Neural cell (in vitro differentiated cells): ENCODE results near the gene CNTNAP2. TPM values are rescaled to one million over a fixed set of nuclear protein-coding genes. Genes with fewer than 3 reads are reported as not detected.
"Not testable (repeated sequence)": the region's sequence is repeated elsewhere in the genome, so short reads cannot be mapped to it uniquely, and the experiment has no call there.

Experiments
- H2AFZ ChIP-seq: fragments of 200-600, 300-800 bp; sonication (generic), shearing (Covaris generic); 2 replicates; pipeline ENCODE4 v1.6.0; 2014; ENCODE audit warnings: low read depth, mild to moderate bottlenecking, antibody characterized with exemption, low read length, moderate library complexity
- H3F3A ChIP-seq: fragments of 200-600 bp; shearing (Covaris generic); 2 replicates; pipeline ENCODE4 v1.6.1; 2016; ENCODE audit warnings: mild to moderate bottlenecking, moderate library complexity, mixed read lengths, antibody characterized with exemption, low read length; ENCODE audit not compliant: insufficient read depth, poor library complexity, severe bottlenecking
- H3K27ac ChIP-seq: fragments of 200-600, 300-800 bp; sonication (generic), shearing (Covaris generic); 2 replicates; pipeline ENCODE4 v1.5.1; 2014; ENCODE audit warnings: mild to moderate bottlenecking, low read length, moderate library complexity
- H3K27me3 ChIP-seq: fragments of 300-800, 200-600 bp; sonication (generic), shearing (Covaris generic); 2 replicates; pipeline ENCODE4 v1.6.0; 2014; ENCODE audit warnings: mild to moderate bottlenecking, low read depth, low read length, moderate library complexity; ENCODE audit not compliant: insufficient read depth
- H3K36me3 ChIP-seq: fragments of 300-800, 200-600 bp; sonication (generic), shearing (Covaris generic); 2 replicates; pipeline ENCODE4 v1.5.1; 2014; ENCODE audit warnings: mild to moderate bottlenecking, antibody characterized with exemption, low read length, moderate library complexity; ENCODE audit not compliant: insufficient read depth
- H3K4me2 ChIP-seq: fragments of 300-800, 200-600 bp; sonication (generic), shearing (Covaris generic); 2 replicates; pipeline ENCODE4 v1.6.0; 2014; ENCODE audit warnings: mild to moderate bottlenecking, low read length
- H3K4me3 ChIP-seq: fragments of 300-800, 200-600 bp; sonication (generic), shearing (Covaris generic); 2 replicates; pipeline ENCODE4 v1.5.1; 2014; ENCODE audit warnings: mild to moderate bottlenecking, low read length, moderate library complexity
- H3K79me2 ChIP-seq: fragments of 200-600 bp; shearing (Covaris generic); replicated peaks from 2 replicates; pipeline ENCODE4 v1.6.0; 2014; ENCODE audit warnings: mild to moderate bottlenecking, low read length, moderate library complexity; ENCODE audit not compliant: insufficient read depth
- H3K9ac ChIP-seq: fragments of 300-800, 200-600 bp; sonication (generic), shearing (Covaris generic); 2 replicates; pipeline ENCODE4 v1.6.1; 2016; ENCODE audit warnings: mild to moderate bottlenecking, low read length, mixed read lengths
- H3K9me2 ChIP-seq: fragments of 200-600 bp; shearing (Covaris generic); 2 replicates; pipeline ENCODE4 v1.6.1; 2016; ENCODE audit warnings: mild to moderate bottlenecking, low read length, mixed read lengths; ENCODE audit not compliant: insufficient read depth
- H3K9me3 ChIP-seq: fragments of 200-600, 300-800 bp; sonication (generic), shearing (Covaris generic); 2 replicates; pipeline ENCODE4 v1.6.1; 2016; ENCODE audit warnings: mild to moderate bottlenecking, mixed run types, low read length, moderate library complexity, mixed read lengths
- H4K20me1 ChIP-seq: fragments of 200-600 bp; shearing (Covaris generic); 2 replicates; pipeline ENCODE4 v1.6.1; 2016; ENCODE audit warnings: mild to moderate bottlenecking, mixed run types; ENCODE audit not compliant: insufficient read depth
- EP300 ChIP-seq: fragments of 450-650 bp; conservative IDR thresholded peaks from 2 replicates; pipeline ENCODE4 v1.6.1; 2014; ENCODE audit warnings: antibody characterized with exemption, mild to moderate bottlenecking, moderate library complexity; ENCODE audit not compliant: poor library complexity, severe bottlenecking
- EZH2 ChIP-seq: fragments of 200-600, 300-800 bp; shearing (Covaris generic), sonication (generic); IDR thresholded peaks from 2 replicates; pipeline ENCODE4 v1.6.1; 2014; ENCODE audit warnings: antibody characterized with exemption, low read length, borderline replicate concordance, mild to moderate bottlenecking; ENCODE audit not compliant: insufficient read depth, poor library complexity, severe bottlenecking
- MXI1 ChIP-seq: fragments of 450-650 bp; conservative IDR thresholded peaks from 2 replicates; pipeline ENCODE4 v1.6.1; 2014; ENCODE audit warnings: antibody characterized with exemption, mild to moderate bottlenecking; ENCODE audit not compliant: poor library complexity, severe bottlenecking
- POLR2AphosphoS5 ChIP-seq: IDR thresholded peaks from 2 replicates; pipeline ENCODE4 v1.6.1; 2012
- RAD21 ChIP-seq: fragments of 450-650 bp; conservative IDR thresholded peaks from 2 replicates; pipeline ENCODE4 v1.6.1; 2014; ENCODE audit warnings: antibody characterized with exemption, mild to moderate bottlenecking, moderate library complexity
- SMC3 ChIP-seq: fragments of 450-650 bp; conservative IDR thresholded peaks from 2 replicates; pipeline ENCODE4 v1.6.1; 2014; ENCODE audit warnings: antibody characterized with exemption, mild to moderate bottlenecking, moderate library complexity; ENCODE audit not compliant: poor library complexity
- TAF1 ChIP-seq: IDR thresholded peaks from 2 replicates; pipeline ENCODE4 v1.6.1; 2012; ENCODE audit warnings: low read depth
- polyA plus RNA-seq: library from polyadenylated mRNA; depleted of rRNA; stranded (reverse); fragments of >200 nt; gene quantifications from 2 replicates; pipeline ENCODE4 v1.2.3, GENCODE V29; 2014
- TF ChIP-seq, protein P1 (sequence below): fragments of 450-650 bp; IDR thresholded peaks from 2 replicates; pipeline ENCODE4 v1.5.1; 2014; ENCODE audit warnings: antibody characterized with exemption, mild to moderate bottlenecking, moderate library complexity; ENCODE audit not compliant: poor library complexity, severe bottlenecking
- TF ChIP-seq, protein P2 (sequence below): IDR thresholded peaks from 2 replicates; pipeline ENCODE4 v1.6.1; 2012; ENCODE audit warnings: borderline replicate concordance

Gene CNTNAP2
- polyA plus RNA-seq, 1 donor from 2014 or later: 276 TPM

DNA sequence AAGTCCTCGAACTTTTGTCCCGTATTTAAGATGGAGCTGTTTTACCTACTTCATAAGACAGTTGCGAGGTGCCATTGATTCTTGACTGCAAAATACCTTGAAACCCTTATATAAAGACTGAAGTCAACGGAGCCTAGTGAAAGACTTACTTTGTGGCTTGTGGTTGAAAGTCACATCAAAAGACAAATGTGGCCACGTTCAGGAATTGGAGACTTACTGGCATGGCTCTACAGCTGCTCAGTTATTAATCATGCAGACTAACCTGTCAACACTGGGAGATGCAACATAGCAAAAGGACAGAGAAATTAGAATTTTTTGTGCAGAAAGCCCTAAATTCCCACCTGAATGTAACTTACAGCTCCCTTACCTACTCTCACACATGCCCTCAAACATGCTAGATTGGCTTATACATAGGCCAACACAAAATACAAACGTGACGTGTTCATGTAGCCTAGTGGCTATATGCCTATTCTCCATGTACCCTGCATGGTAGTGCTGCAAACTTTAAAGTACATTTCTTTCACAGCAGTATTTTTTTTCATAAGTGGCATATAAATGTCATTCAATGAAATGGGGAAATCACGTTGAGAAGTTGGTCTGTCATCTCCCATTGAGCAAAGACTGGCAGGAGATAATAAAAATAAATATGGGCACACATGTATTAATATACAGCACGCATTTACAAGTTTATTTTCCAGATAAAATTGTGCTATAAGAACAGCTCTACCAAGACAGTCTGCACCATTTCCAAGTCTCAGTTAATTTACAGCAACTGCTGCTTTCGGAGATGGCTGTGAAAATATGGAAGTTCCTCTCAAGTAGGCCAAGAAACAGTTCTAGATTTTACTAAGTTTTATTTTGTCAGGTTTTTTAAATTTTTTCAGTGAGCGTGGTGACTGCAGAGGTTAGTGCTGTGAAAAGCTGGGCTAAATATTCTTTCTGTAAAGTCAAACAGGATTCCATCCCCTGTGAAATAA lies 2303.5 kb downstream of the CNTNAP2 start:
- Histone ChIP-seq H3K9ac (no peak overlapping the region), H3K27ac (no peak overlapping the region), H3K4me2 (no peak overlapping the region), H3K9me3 (no peaks in the 10 kb centered on the region), H3K36me3 (peaks cover 25% of the 10 kb centered on the region), H3K9me2 (no peaks in the 10 kb centered on the region), H3K79me2 (peaks cover 2% of the 10 kb centered on the region), H3K4me3 (no peak overlapping the region), H3K27me3 (no peaks in the 10 kb centered on the region), H2AFZ (no peak overlapping the region), H4K20me1 (no peaks in the 10 kb centered on the region), H3F3A (no peaks in the 10 kb centered on the region)
- TF ChIP-seq TAF1 (no peak), POLR2AphosphoS5 (peak; percentile 23)

DNA sequence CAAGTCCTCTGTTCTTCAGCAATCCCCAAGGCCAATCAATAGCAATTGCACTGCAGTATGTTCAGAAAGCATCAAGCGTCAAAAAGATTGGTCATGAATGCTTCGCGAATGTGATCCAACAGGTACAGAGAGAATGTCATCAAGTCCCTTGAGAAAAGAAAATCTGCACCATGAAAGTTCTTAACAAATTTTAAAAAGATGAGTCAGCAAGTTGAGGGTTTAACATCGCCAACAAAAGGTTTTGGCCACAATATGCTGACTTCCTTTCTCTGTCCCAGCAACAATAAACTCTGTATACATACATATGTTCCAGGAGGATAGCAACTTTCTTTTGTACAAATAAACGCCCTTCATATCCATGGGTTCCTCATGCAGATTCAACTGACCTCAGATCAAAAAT lies 2305.4 kb downstream of the CNTNAP2 start:
- H3F3A ChIP-seq: no peaks in the 10 kb centered on the region
- no peaks in the 10 kb centered on the region for H3K9me2 ChIP-seq
- no peak for TF ChIP-seq POLR2AphosphoS5
- TF ChIP-seq MXI1: no peak
- TF ChIP-seq, protein P1, sequence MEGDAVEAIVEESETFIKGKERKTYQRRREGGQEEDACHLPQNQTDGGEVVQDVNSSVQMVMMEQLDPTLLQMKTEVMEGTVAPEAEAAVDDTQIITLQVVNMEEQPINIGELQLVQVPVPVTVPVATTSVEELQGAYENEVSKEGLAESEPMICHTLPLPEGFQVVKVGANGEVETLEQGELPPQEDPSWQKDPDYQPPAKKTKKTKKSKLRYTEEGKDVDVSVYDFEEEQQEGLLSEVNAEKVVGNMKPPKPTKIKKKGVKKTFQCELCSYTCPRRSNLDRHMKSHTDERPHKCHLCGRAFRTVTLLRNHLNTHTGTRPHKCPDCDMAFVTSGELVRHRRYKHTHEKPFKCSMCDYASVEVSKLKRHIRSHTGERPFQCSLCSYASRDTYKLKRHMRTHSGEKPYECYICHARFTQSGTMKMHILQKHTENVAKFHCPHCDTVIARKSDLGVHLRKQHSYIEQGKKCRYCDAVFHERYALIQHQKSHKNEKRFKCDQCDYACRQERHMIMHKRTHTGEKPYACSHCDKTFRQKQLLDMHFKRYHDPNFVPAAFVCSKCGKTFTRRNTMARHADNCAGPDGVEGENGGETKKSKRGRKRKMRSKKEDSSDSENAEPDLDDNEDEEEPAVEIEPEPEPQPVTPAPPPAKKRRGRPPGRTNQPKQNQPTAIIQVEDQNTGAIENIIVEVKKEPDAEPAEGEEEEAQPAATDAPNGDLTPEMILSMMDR: no peak
- TF ChIP-seq EZH2: no peak
- TF ChIP-seq TAF1: no peak
- TF ChIP-seq EP300: no peak
- no peak for TF ChIP-seq SMC3
- TF ChIP-seq RAD21: no peak
- TF ChIP-seq, protein P2, sequence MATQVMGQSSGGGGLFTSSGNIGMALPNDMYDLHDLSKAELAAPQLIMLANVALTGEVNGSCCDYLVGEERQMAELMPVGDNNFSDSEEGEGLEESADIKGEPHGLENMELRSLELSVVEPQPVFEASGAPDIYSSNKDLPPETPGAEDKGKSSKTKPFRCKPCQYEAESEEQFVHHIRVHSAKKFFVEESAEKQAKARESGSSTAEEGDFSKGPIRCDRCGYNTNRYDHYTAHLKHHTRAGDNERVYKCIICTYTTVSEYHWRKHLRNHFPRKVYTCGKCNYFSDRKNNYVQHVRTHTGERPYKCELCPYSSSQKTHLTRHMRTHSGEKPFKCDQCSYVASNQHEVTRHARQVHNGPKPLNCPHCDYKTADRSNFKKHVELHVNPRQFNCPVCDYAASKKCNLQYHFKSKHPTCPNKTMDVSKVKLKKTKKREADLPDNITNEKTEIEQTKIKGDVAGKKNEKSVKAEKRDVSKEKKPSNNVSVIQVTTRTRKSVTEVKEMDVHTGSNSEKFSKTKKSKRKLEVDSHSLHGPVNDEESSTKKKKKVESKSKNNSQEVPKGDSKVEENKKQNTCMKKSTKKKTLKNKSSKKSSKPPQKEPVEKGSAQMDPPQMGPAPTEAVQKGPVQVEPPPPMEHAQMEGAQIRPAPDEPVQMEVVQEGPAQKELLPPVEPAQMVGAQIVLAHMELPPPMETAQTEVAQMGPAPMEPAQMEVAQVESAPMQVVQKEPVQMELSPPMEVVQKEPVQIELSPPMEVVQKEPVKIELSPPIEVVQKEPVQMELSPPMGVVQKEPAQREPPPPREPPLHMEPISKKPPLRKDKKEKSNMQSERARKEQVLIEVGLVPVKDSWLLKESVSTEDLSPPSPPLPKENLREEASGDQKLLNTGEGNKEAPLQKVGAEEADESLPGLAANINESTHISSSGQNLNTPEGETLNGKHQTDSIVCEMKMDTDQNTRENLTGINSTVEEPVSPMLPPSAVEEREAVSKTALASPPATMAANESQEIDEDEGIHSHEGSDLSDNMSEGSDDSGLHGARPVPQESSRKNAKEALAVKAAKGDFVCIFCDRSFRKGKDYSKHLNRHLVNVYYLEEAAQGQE: no peak
- no peak overlapping the region for H3K4me3 ChIP-seq
- no peaks in the 10 kb centered on the region for H3K27me3 ChIP-seq
- H4K20me1 ChIP-seq: no peaks in the 10 kb centered on the region
- H3K27ac ChIP-seq: no peak overlapping the region
- no peak overlapping the region for H2AFZ ChIP-seq
- H3K4me2 ChIP-seq: no peak overlapping the region
- peaks cover 16% of the 10 kb centered on the region for H3K36me3 ChIP-seq
- no peaks in the 10 kb centered on the region for H3K79me2 ChIP-seq
- H3K9ac ChIP-seq: no peak overlapping the region
- no peaks in the 10 kb centered on the region for H3K9me3 ChIP-seq

DNA sequence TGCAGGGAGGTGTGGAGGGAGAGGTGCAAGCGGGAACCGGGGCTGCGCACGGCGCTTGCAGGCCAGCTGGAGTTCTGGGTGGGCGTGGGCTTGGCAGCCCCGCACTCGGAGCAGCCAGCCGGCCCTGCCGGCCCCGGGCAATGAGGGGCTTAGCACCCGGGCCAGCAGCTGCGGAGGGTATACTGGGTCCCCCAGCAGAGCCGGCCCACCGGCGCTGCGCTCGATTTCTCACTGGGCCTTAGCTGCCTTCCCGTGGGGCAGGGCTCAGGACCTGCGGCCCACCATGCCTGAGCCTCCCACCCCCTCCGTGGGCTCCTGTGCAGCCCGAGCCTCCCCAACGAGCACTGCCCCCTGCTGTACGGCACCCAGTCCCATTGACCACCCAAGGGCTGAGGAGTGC lies 2309.8 kb downstream of the CNTNAP2 start:
- H3K27ac ChIP-seq, H2AFZ ChIP-seq, H3K9ac ChIP-seq, H3F3A ChIP-seq, H3K4me3 ChIP-seq, H3K27me3 ChIP-seq, H3K9me2 ChIP-seq, H3K36me3 ChIP-seq, H3K9me3 ChIP-seq, H3K79me2 ChIP-seq, H3K4me2 ChIP-seq, H4K20me1 ChIP-seq: not testable (repeated sequence)

DNA sequence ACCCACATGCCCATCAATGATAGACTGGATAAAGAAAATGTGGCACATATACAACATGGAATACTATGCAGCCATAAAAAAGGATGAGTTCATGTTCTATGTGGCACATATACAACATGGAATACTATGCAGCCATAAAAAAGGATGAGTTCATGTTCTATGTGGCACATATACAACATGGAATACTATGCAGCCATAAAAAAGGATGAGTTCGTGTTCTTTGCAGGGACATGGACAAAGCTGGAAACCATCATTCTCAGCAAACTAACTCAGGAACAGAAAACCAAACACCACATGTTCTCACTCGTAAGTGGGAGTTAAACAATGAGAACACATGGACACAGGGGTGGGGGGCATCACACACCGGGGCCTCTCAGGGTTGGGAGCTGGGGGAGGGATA lies 2314.1 kb downstream of the CNTNAP2 start:
- H3F3A ChIP-seq, H3K36me3 ChIP-seq, H3K9ac ChIP-seq, H4K20me1 ChIP-seq, H3K9me3 ChIP-seq, H3K27ac ChIP-seq, H3K4me3 ChIP-seq, H3K27me3 ChIP-seq, H2AFZ ChIP-seq, H3K9me2 ChIP-seq, H3K79me2 ChIP-seq, H3K4me2 ChIP-seq: not testable (repeated sequence)
